ENCODE results near the gene RFPL1. TPM values are rescaled to one million over a fixed set of nuclear protein-coding genes. Genes with fewer than 3 reads are reported as not detected.

The RFPL1 gene
- total RNA-seq, 2 experiments from 2014 or later = not detected

- Mint-ChIP-seq H3K4me1 (no peaks in the 10 kb centered on the region), H3K4me3 (no peak overlapping the region), H3K9me3 (ENCODE audit: low read depth) (no peaks in the 10 kb centered on the region), H3K27me3 (no peaks in the 10 kb centered on the region), H3K36me3 (ENCODE audit: low read depth) (no peaks in the 10 kb centered on the region), H3K27ac (no peak overlapping the region)
- CTCF ChIA-PET = interaction anchor here (0.6 kb wide), 1 partner anchor 1824 kb away, joined by 5 read pairs; no protein-coding TSS in a partner anchor
- intact Hi-C loops (cut with DNase I, micrococcal nuclease) = no loop called here
- ATAC-seq (no peak), DNase-seq (no peak)
- POLR2A ChIA-PET = no interaction called here
These were observed 22.9 kb downstream of the RFPL1 start for GRCh38 chr22:29461263-29461662.

- CTCF ChIA-PET = interaction anchor here (0.6 kb wide), 1 partner anchor 1559 kb away, joined by 3 read pairs; no protein-coding TSS in a partner anchor
- DNase-seq (no peak), ATAC-seq (no peak)
- H3K27me3 Mint-ChIP-seq = no peaks in the 10 kb centered on the region
- intact Hi-C loops (cut with DNase I, micrococcal nuclease) = no loop called here
- no peaks in the 10 kb centered on the region for H3K9me3 Mint-ChIP-seq (ENCODE audit: low read depth)
- no peak overlapping the region for H3K27ac Mint-ChIP-seq
- no peaks in the 10 kb centered on the region for H3K4me1 Mint-ChIP-seq
- H3K4me3 Mint-ChIP-seq = no peak overlapping the region
- no peaks in the 10 kb centered on the region for H3K36me3 Mint-ChIP-seq (ENCODE audit: low read depth)
- POLR2A ChIA-PET = no interaction called here
These were observed 25.2 kb downstream of the RFPL1 start for GRCh38 chr22:29463629-29464028.

- ATAC-seq = no peak
- ChIA-PET POLR2A (no interaction called here), CTCF (interaction anchor here (0.6 to 1.1 kb wide), 3 partner anchors 8 to 23 kb away, joined by 3 to 4 read pairs (median 3); no protein-coding TSS in a partner anchor)
These were observed 26.2 kb downstream of the RFPL1 start for GRCh38 chr22:29464581-29464980.

GRCh38 chr22:29469755-29470154 lies 31.4 kb downstream of the RFPL1 start:
- intact Hi-C loops (cut with DNase I, micrococcal nuclease) = loop anchor here (1.0 to 2.0 kb wide), 2 partner anchors 74 to 83 kb away; partner anchors contain the start of gene THOC5 (in 1 of the 2)
- Mint-ChIP-seq H3K9me3 (ENCODE audit: low read depth) (no peaks in the 10 kb centered on the region), H3K27ac (peak overlapping the region; percentile 40), H3K4me3 (peak overlapping the region; percentile 48), H3K4me1 (peaks cover 7% of the 10 kb centered on the region), H3K27me3 (peaks cover 9% of the 10 kb centered on the region), H3K36me3 (ENCODE audit: low read depth) (no peaks in the 10 kb centered on the region)
- POLR2A ChIA-PET = no interaction called here
- DNase-seq (no peak), ATAC-seq (no peak)
- CTCF ChIA-PET = interaction anchor here (0.6 to 1.2 kb wide), 7 partner anchors 12 to 833 kb away, joined by 3 read pairs; no protein-coding TSS in a partner anchor

More at GRCh38 chr22:29464581-29464980, 26.2 kb downstream of the RFPL1 start:
- H3K36me3 Mint-ChIP-seq (ENCODE audit: low read depth) = no peaks in the 10 kb centered on the region
- no peak overlapping the region for H3K27ac Mint-ChIP-seq
- H3K9me3 Mint-ChIP-seq (ENCODE audit: low read depth) = no peaks in the 10 kb centered on the region
- intact Hi-C loops (cut with DNase I, micrococcal nuclease) = no loop called here
- no peak for DNase-seq
- H3K4me1 Mint-ChIP-seq = no peaks in the 10 kb centered on the region
- no peaks in the 10 kb centered on the region for H3K27me3 Mint-ChIP-seq
- H3K4me3 Mint-ChIP-seq = no peak overlapping the region

GRCh38 chr22:29470159-29470855 lies 31.9 kb downstream of the RFPL1 start:
- Mint-ChIP-seq H3K36me3 (ENCODE audit: low read depth) (no peaks in the 10 kb centered on the region), H3K4me3 (peak overlapping the region; percentile 48), H3K27ac (peak overlapping the region; percentile 40), H3K9me3 (ENCODE audit: low read depth) (no peaks in the 10 kb centered on the region), H3K4me1 (peaks cover 7% of the 10 kb centered on the region), H3K27me3 (peaks cover 10% of the 10 kb centered on the region)
- ChIA-PET CTCF (interaction anchor here (0.6 to 1.8 kb wide), 18 partner anchors 13 to 1473 kb away, joined by 3 to 10 read pairs (median 3); partner anchors contain the start of genes AP1B1 and THOC5), POLR2A (no interaction called here)
- ATAC-seq (peak; percentile 97), DNase-seq (peak; percentile 92)
- intact Hi-C loops (cut with DNase I, micrococcal nuclease) = loop anchor here (1.0 to 2.0 kb wide), 2 partner anchors 75 to 82 kb away; partner anchors contain the start of gene THOC5 (in 1 of the 2)

- ATAC-seq = no peak
- CTCF ChIA-PET = interaction anchor here (0.6 to 1.5 kb wide), 3 partner anchors 9 to 972 kb away, joined by 4 to 5 read pairs (median 4); no protein-coding TSS in a partner anchor
- DNase-seq = no peak
- Mint-ChIP-seq H3K4me3 (no peak overlapping the region), H3K9me3 (ENCODE audit: low read depth) (no peaks in the 10 kb centered on the region), H3K4me1 (peaks cover 7% of the 10 kb centered on the region), H3K36me3 (ENCODE audit: low read depth) (no peaks in the 10 kb centered on the region), H3K27me3 (peaks cover 26% of the 10 kb centered on the region), H3K27ac (no peak overlapping the region)
- intact Hi-C loops (cut with DNase I, micrococcal nuclease) = no loop called here
- POLR2A ChIA-PET = no interaction called here
These were observed 34.6 kb downstream of the RFPL1 start for GRCh38 chr22:29473001-29473400.

- ChIA-PET CTCF (no interaction called here), POLR2A (no interaction called here)
- no peaks in the 10 kb centered on the region for H3K36me3 Mint-ChIP-seq (ENCODE audit: low read depth)
- no peaks in the 10 kb centered on the region for H3K9me3 Mint-ChIP-seq (ENCODE audit: low read depth)
- intact Hi-C loops (cut with DNase I, micrococcal nuclease) = no loop called here
- H3K4me1 Mint-ChIP-seq = peaks cover 4% of the 10 kb centered on the region
- DNase-seq (no peak), ATAC-seq (no peak)
- H3K27me3 Mint-ChIP-seq = peaks cover 44% of the 10 kb centered on the region
- no peak overlapping the region for H3K27ac Mint-ChIP-seq
- no peak overlapping the region for H3K4me3 Mint-ChIP-seq
These were observed 37.2 kb downstream of the RFPL1 start for GRCh38 chr22:29475550-29475949.

GRCh38 chr22:29476116-29476515 lies 37.7 kb downstream of the RFPL1 start:
- DNase-seq (no peak), ATAC-seq (no peak)
- H3K4me3 Mint-ChIP-seq = no peak overlapping the region
- CTCF ChIA-PET = no interaction called here
- POLR2A ChIA-PET = no interaction called here
- H3K4me1 Mint-ChIP-seq = peaks cover 4% of the 10 kb centered on the region
- no peak overlapping the region for H3K27ac Mint-ChIP-seq
- H3K36me3 Mint-ChIP-seq (ENCODE audit: low read depth) = no peaks in the 10 kb centered on the region
- no peaks in the 10 kb centered on the region for H3K9me3 Mint-ChIP-seq (ENCODE audit: low read depth)
- peaks cover 43% of the 10 kb centered on the region for H3K27me3 Mint-ChIP-seq
- intact Hi-C loops (cut with DNase I, micrococcal nuclease) = no loop called here

- Mint-ChIP-seq H3K4me3 (no peak overlapping the region), H3K9me3 (ENCODE audit: low read depth) (no peaks in the 10 kb centered on the region), H3K27ac (no peak overlapping the region), H3K4me1 (peaks cover 8% of the 10 kb centered on the region), H3K36me3 (ENCODE audit: low read depth) (no peaks in the 10 kb centered on the region), H3K27me3 (peaks cover 48% of the 10 kb centered on the region)
- intact Hi-C loops (cut with DNase I, micrococcal nuclease) = no loop called here
- CTCF ChIA-PET = no interaction called here
- POLR2A ChIA-PET = no interaction called here
- ATAC-seq (no peak), DNase-seq (no peak)
These were observed 39.4 kb downstream of the RFPL1 start for GRCh38 chr22:29477723-29478318.

GRCh38 chr22:29478326-29479276 lies 40.2 kb downstream of the RFPL1 start:
- Mint-ChIP-seq H3K27ac (no peak overlapping the region), H3K36me3 (ENCODE audit: low read depth) (no peaks in the 10 kb centered on the region), H3K4me3 (no peak overlapping the region), H3K27me3 (peaks cover 48% of the 10 kb centered on the region), H3K4me1 (peaks cover 8% of the 10 kb centered on the region), H3K9me3 (ENCODE audit: low read depth) (no peaks in the 10 kb centered on the region)
- peak; percentile 45 for ATAC-seq
- POLR2A ChIA-PET = no interaction called here
- intact Hi-C loops (cut with DNase I, micrococcal nuclease) = no loop called here
- DNase-seq = peak; percentile 53
- CTCF ChIA-PET = no interaction called here
